Cardiac muscle cell (in vitro differentiated cells and primary cell): Measurements from ENCODE around the gene MSRB1. TPM values are rescaled to one million over a fixed set of nuclear protein-coding genes. Genes with fewer than 3 reads are reported as not detected.

Experiments used
- DNase-seq, 2 donors: peaks; one replicate each; pipeline versions ENCODE4 v3.0.0 to v3.0.0-alpha.2; 2010 to 2017; ENCODE audit warnings: low read depth in 1 of 2, low spot score in 1 of 2
- H3K27ac ChIP-seq: fragments of 200-600 bp; sonication (generic); 2 replicates; pipeline ENCODE4 v1.5.1; 2016
- H3K27me3 ChIP-seq: fragments of 200-600 bp; sonication (generic); 2 replicates; pipeline ENCODE4 v1.6.0; 2016; ENCODE audit warnings: control low read depth
- H3K36me3 ChIP-seq: fragments of 200-600 bp; sonication (generic); 2 replicates; pipeline ENCODE4 v1.5.1; 2016; ENCODE audit warnings: control low read depth
- H3K4me1 ChIP-seq: fragments of 200-600 bp; sonication (generic); 2 replicates; pipeline ENCODE4 v1.8.1; 2017; ENCODE audit warnings: low read depth, mild to moderate bottlenecking, mixed run types
- H3K4me3 ChIP-seq: fragments of 200-600 bp; sonication (generic); 2 replicates; pipeline ENCODE4 v1.5.1; 2016; ENCODE audit warnings: mild to moderate bottlenecking
- H3K9me3 ChIP-seq: fragments of 200-600 bp; sonication (generic); 2 replicates; pipeline ENCODE4 v1.5.1; 2017; ENCODE audit warnings: low read depth, mild to moderate bottlenecking, control low read depth
- polyA plus RNA-seq: library from polyadenylated mRNA; unstranded; fragments of >200 nt; fragmentation: Nextera tagmentation; extraction: Ambion mirVana; gene quantifications from 2 replicates; pipeline ENCODE4 v1.2.1, GENCODE V29; 2016
- total RNA-seq: library from RNA; depleted of rRNA; stranded (reverse); fragments of >200 nt; gene quantifications from 2 replicates; pipeline ENCODE4 v1.2.3, GENCODE V29; 2016
- TF ChIP-seq, protein P1 (sequence below): IDR thresholded peaks from 2 replicates; pipeline ENCODE4 v1.5.1; 2012; ENCODE audit warnings: low read depth, mild to moderate bottlenecking, low read length

Gene MSRB1, protein sequence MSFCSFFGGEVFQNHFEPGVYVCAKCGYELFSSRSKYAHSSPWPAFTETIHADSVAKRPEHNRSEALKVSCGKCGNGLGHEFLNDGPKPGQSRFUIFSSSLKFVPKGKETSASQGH
- total RNA-seq (13.6 and 22.4 TPM in 2 replicates), polyA plus RNA-seq (27.8 and 35.1 TPM in 2 replicates)

DNA sequence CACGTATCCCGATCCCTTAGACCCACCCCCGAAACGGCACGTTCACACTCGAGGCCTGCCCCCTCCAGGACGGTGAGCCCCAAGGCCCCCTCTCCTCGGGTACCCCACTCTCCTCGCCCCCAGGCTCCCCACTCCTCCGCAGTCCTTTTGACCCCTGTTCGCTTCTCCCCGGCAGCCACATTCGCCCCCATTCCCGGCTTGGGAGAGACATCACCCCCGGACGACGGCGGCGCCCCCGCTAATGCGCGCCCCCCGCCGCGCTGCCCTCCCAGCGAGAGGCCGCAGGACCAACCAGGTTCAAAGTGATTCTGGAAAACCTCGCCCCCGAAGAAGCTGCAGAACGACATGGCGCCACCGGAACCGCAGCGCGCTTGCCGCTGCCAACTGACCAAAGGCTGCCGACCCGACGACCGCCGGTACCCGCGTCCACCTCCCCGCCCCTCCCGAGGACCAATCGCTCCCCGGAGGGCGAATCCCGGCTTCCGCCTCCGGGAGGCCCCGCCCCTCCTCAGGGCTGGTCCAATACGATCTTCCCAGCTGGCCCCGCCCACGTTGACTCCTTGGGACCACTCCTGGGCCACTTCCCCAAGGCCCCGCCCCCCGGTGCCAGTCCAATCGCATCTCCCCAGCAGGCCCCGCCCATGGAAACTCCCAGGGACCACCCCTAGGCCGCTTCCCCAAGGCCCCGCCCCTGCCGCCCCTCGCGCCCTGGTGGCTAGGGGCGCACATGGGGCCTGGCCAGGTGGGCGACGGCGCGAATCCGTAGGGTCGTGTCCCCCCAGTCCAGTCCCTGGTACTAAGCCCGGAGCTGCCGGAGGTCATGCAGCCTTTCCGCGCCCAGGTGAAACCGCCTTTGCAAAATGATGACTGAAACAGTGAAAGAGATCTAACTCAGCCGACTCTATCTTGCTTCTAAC, at the start of gene MSRB1:
Gene MSRB1, minus strand, starts transcription at position 390 of the 917 bp plus-strand sequence. Its CDS starts 43 bp downstream, at position 347.
- H3K36me3 ChIP-seq = no peaks in the 10 kb centered on the region
- H3K27me3 ChIP-seq = no peaks in the 10 kb centered on the region
- H3K9me3 ChIP-seq = no peaks in the 10 kb centered on the region
- no peaks in the 10 kb centered on the region for H3K4me1 ChIP-seq
- peak; percentile 99 to 100 for DNase-seq
- TF ChIP-seq, protein P1, sequence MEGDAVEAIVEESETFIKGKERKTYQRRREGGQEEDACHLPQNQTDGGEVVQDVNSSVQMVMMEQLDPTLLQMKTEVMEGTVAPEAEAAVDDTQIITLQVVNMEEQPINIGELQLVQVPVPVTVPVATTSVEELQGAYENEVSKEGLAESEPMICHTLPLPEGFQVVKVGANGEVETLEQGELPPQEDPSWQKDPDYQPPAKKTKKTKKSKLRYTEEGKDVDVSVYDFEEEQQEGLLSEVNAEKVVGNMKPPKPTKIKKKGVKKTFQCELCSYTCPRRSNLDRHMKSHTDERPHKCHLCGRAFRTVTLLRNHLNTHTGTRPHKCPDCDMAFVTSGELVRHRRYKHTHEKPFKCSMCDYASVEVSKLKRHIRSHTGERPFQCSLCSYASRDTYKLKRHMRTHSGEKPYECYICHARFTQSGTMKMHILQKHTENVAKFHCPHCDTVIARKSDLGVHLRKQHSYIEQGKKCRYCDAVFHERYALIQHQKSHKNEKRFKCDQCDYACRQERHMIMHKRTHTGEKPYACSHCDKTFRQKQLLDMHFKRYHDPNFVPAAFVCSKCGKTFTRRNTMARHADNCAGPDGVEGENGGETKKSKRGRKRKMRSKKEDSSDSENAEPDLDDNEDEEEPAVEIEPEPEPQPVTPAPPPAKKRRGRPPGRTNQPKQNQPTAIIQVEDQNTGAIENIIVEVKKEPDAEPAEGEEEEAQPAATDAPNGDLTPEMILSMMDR = no peak
- peak within 1 kb of the TSS; percentile 73 for H3K4me3 ChIP-seq
- no peak within 1 kb of the TSS for H3K27ac ChIP-seq

DNA sequence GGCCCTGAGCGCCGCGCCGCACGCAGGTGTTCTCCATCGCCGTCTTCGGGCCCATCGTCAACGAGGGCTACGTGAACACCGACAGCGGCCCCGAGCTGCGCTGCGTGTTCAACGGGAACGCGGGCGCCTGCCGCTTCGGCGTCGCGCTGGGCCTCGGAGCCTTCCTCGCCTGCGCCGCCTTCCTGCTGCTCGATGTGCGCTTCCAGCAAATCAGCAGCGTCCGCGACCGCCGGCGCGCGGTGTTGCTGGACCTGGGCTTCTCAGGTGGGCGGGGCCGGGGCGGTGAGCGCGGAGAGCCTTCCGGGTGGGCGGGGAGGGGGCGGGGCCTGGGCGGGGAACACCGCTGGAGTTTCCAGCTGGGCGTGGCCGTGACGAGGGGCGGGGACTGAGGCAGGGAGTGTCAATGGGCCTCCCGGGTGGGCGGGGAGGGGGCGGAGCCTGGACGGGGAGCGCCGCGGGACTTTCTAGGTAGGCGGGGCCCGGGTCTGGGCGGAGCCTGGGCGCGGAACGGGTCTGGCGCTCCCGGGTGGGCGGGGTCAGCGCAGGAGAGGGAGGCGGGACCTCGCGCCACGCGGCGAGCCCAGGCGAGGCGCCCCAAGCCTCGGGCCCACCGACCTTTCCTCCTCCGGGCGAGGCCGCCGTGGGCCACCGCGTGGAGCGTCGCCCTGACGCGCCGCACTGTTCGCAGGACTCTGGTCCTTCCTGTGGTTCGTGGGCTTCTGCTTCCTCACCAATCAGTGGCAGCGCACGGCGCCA, 49.1 kb upstream of the MSRB1 start:
- peak overlapping the region; percentile 1 for H3K4me3 ChIP-seq
- no peaks in the 10 kb centered on the region for H3K36me3 ChIP-seq

DNA sequence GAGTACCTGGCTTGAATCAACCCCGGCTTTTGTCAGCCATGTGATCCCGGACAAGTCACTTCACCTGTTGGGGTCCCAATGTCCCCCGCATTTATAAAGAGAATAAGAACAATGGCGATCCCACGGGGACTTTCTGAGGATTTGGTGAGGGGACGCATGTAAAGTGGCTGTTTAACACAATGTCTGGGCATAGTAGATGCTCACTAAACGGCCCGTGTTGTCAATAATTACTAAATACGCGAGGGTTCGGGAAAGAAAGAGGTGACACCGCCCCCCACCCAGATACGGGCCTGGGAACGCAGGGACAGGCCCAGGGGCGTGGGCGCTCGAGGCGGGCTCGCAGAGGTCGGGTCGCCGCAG, 48.6 kb upstream of the MSRB1 start:
- no peak for DNase-seq
- no peak overlapping the region for H3K27ac ChIP-seq
- TF ChIP-seq, protein P1 = no peak
- no peaks in the 10 kb centered on the region for H3K4me1 ChIP-seq
- peak overlapping the region; percentile 1 for H3K4me3 ChIP-seq
- H3K9me3 ChIP-seq = no peaks in the 10 kb centered on the region
- H3K36me3 ChIP-seq = no peaks in the 10 kb centered on the region
- peaks cover 26% of the 10 kb centered on the region for H3K27me3 ChIP-seq

More for the DNA sequence above, 49.1 kb upstream of the MSRB1 start:
- no peak overlapping the region for H3K27ac ChIP-seq
- H3K9me3 ChIP-seq = no peaks in the 10 kb centered on the region
- no peaks in the 10 kb centered on the region for H3K4me1 ChIP-seq
- TF ChIP-seq, protein P1 = no peak
- peak; percentile 93 to 95 for DNase-seq
- peaks cover 26% of the 10 kb centered on the region for H3K27me3 ChIP-seq

DNA sequence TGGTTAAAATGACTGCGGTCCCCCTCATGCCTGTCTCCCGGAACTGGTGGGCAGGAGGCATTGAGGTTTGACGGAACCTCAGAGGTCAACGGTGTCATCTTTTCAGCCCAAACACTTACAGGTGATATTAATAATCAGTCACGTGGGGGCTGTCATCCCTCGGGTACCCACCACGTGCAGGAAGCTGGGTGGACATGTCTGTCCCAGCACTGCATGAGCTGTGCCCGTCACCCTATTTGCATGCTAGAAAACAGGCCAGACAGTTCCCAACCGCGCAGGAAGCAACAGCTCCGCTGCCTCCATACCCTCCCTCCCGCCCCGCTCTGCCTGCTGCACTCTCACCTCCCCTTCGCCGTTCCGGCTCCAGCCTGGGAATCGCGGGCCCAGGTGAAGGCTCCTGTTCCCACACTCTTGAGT, 48.1 kb upstream of the MSRB1 start:
- Histone ChIP-seq H3K27me3 (peaks cover 26% of the 10 kb centered on the region), H3K4me1 (no peaks in the 10 kb centered on the region), H3K4me3 (peak overlapping the region; percentile 36), H3K36me3 (no peaks in the 10 kb centered on the region), H3K27ac (no peak overlapping the region), H3K9me3 (no peaks in the 10 kb centered on the region)
- DNase-seq = no peak
- TF ChIP-seq, protein P1 = no peak

DNA sequence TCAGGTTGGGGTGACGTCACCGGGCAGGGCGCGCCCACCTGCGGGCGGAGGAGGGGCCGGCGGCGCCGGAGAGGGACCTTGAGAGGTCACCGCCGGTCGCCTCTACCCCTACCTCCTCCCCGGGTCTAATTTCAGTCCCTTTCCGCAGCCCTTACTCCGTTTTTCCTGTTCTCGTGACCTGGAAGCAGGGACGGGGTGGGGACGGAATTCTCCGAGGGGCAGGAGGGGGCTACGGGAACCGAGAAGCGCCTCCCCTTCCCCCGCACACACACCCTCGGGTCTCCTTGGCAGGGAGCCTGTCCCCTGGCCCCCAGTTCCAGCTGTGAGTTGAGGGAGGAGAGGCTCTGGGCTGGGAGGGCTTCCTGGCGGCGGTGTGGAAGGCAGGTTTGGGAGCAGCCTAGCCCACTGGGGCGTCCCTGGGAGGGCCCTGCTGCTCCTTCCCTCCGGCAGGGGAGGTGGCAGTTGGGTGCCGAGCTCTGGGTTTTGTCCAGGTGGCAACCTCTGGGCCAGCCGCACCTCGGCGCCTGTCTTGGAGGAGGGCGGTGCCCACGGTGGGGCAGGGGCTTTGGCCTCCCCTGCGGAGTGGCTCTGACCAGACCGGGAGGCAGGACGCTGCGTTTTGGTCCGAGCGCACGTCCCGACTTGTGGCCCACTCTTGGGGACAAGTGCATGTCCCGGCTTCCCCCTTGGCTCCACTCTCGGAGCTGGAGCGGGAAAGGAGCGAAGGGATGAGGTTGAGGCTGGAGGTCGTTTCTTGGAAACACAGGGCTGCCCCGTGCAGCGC, 47.5 kb upstream of the MSRB1 start:
- H3K27me3 ChIP-seq = peaks cover 26% of the 10 kb centered on the region
- H3K9me3 ChIP-seq = no peaks in the 10 kb centered on the region
- peak in 1 of 2 donors; percentile 69 for DNase-seq
- TF ChIP-seq, protein P1 = no peak
- H3K4me3 ChIP-seq = peak overlapping the region; percentile 36
- H3K27ac ChIP-seq = no peak overlapping the region
- no peaks in the 10 kb centered on the region for H3K4me1 ChIP-seq
- H3K36me3 ChIP-seq = no peaks in the 10 kb centered on the region
